GM19240 (cell line): Measurements from ENCODE around the gene CENPVL2.
"Not testable (repeated sequence)": the region's sequence is repeated elsewhere in the genome, so short reads cannot be mapped to it uniquely, and the experiment has no call there.

Experiments
- DNase-seq: peaks from one replicate; pipeline ENCODE4 v3.0.0; 2011; ENCODE audit warnings: low spot score; ENCODE audit not compliant: insufficient read length

Gene CENPVL2

DNA sequence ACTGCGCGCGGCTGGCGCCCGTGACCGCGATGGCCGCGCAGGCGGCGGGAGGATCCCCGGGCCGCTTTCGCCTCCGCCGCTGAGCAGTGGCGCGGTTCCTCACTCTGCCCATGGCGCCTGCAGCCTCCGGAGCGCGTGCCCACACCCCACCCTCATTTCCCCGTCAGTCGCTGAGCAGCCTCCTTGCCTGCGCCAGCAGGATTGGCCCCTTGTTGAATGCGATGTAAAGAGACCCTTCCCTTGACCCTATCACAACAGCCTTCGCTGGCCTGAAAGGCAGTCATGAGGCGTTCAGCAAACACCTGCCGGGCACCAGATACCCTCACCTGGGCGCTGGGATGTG lies at the start of gene CENPVL2:
Gene CENPVL2, minus strand, starts transcription at position 112 of the 343 bp plus-strand sequence. Its CDS starts 0 bp downstream, at position 112.
- not testable (repeated sequence) for DNase-seq

DNA sequence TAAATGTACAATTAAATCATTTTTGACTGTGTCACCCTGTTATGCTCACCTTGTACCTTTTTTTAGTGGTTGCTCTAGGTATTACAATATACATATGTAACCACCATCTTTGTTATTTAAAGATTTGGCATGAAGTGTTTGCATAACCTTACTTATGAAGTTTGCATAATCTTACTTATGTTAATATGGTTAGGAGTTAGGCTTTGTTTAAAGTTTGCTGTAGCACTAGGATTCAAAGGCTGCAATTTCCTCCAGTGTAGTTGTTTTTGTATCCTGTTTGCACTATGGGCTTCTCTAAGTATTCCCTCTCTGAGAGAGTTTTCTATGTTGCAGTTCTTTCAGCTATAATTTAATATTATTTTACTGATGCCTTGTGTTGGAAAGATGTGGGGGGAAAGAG lies 45.6 kb upstream of the CENPVL2 start:
- DNase-seq = no peak

DNA sequence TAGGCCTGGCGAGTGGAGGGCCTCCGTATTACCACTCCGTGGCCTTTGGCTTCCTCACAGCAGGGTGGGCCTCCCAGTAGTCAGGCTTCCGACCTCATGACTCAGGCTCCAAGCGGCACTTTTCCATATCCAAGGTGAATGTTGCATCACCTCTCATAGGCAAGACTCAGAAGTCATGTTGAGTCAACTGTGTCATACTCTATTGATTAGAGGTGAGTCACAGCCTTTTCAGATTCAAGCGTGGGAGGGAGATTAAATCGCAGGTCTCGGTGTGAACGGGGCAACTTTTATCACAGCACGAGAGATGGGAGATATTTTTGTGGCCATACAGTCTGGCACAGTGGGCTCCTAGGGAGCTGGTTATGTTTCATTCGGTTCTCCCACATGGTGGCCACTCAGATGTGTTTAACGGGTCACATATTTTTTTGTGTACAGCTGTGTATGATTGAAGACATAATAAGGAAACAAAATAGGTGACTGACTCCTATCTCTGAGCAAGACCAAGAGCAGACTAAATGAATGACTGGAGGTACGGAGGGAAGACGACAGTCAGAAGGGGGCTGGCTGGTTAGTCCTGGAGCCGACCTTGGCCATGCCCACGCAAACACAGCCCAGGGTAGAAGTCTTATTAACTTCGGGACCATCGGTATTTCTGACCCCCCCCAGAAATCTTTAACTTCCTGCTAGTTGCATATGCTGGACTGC lies 30.5 kb upstream of the CENPVL2 start:
- not testable (repeated sequence) for DNase-seq

DNA sequence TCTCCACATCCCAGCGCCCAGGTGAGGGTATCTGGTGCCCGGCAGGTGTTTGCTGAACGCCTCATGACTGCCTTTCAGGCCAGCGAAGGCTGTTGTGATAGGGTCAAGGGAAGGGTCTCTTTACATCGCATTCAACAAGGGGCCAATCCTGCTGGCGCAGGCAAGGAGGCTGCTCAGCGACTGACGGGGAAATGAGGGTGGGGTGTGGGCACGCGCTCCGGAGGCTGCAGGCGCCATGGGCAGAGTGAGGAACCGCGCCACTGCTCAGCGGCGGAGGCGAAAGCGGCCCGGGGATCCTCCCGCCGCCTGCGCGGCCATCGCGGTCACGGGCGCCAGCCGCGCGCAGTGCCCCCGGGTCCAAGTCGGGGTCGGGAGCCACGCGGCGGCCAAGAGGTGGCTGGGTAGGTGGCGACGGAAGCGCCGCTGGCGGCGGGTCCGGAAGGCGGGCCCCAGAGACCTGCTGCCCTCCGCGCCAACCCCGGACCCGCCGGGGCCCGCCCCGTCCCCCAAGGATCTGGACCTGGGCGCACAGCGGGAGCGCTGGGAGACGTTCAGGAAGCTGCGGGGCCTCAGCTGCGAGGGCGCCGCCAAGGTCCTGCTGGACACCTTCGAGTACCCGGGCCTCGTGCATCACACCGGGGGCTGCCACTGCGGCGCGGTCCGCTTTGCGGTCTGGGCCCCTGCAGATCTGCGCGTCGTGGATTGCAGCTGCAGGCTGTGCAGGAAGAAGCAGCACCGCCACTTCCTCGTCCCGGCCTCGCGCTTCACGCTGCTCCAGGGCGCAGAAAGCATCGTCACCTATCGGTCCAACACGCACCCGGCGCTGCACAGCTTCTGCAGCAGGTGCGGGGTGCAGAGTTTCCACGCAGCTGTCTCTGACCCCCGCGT lies 27.9 kb upstream of the CENPVL2 start, which contains the start of gene CENPVL1:
Gene CENPVL1, plus strand, starts transcription at position 236 of the 888 bp plus-strand sequence. Its CDS starts 0 bp downstream, at position 236.
- not testable (repeated sequence) for DNase-seq

DNA sequence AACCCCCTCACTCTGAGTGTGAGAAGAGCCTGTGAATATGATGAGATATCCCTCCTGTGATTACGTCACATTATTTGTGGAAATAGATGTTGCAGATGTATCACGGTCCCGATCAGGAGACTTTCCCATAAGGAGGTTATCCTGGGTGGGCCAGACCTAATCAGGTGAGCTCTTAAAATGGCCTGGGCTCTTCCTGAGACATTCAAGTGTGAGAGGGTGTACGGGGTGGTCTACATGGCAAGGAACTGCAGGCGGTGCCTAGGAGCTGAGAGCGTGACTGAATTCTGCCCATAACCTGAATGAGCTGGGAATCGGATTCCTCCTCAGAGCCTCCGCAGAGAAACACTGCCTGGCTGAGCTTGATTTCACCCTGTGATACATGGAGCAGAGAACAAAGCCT lies 14.8 kb upstream of the CENPVL2 start:
- DNase-seq = no peak

DNA sequence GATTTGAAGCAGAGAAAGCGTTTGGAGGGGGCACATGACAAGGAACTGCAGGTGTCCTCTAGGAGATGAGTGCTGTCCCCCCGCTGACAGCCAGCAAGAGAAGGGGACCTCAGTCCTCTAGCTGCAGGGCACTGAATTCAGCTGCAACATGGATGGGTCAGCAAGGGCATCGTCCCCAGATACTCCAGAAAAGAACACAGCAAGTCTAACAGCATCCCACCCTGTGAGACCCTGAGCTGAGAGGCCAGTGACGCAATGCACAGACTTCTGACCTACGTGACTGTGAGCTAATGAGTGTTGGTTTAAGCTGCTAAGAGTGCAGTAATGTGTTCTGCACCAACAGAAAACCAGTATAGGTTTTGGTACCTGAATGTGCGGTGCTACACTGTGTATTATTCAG lies 11.6 kb upstream of the CENPVL2 start:
- DNase-seq = no peak

DNA sequence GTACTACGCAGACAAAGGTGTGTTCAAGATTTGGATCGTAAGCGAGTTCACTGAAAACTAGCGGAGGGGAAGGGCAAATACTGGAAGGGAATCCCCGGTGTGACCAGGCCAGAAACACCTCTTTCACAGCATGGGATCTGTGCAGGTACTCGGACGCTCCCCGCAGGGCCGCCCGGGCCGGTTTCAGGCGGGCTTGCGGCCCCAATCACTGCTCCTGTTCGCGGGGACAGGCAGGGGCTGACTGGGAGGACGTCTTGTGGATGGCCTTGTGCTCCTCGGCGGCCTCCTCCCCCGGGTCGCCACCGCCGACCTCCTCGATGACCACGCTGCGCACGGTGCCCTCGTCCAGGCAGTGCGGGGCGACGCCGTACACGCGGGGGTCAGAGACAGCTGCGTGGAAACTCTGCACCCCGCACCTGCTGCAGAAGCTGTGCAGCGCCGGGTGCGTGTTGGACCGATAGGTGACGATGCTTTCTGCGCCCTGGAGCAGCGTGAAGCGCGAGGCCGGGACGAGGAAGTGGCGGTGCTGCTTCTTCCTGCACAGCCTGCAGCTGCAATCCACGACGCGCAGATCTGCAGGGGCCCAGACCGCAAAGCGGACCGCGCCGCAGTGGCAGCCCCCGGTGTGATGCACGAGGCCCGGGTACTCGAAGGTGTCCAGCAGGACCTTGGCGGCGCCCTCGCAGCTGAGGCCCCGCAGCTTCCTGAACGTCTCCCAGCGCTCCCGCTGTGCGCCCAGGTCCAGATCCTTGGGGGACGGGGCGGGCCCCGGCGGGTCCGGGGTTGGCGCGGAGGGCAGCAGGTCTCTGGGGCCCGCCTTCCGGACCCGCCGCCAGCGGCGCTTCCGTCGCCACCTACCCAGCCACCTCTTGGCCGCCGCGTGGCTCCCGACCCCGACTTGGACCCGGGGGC lies 567 bp downstream of the CENPVL2 start:
- DNase-seq = not testable (repeated sequence)

DNA sequence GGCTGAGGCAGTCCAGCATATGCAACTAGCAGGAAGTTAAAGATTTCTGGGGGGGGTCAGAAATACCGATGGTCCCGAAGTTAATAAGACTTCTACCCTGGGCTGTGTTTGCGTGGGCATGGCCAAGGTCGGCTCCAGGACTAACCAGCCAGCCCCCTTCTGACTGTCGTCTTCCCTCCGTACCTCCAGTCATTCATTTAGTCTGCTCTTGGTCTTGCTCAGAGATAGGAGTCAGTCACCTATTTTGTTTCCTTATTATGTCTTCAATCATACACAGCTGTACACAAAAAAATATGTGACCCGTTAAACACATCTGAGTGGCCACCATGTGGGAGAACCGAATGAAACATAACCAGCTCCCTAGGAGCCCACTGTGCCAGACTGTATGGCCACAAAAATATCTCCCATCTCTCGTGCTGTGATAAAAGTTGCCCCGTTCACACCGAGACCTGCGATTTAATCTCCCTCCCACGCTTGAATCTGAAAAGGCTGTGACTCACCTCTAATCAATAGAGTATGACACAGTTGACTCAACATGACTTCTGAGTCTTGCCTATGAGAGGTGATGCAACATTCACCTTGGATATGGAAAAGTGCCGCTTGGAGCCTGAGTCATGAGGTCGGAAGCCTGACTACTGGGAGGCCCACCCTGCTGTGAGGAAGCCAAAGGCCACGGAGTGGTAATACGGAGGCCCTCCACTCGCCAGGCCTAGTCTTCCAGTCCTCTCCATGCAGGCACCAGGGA lies 2.8 kb downstream of the CENPVL2 start:
- not testable (repeated sequence) for DNase-seq

DNA sequence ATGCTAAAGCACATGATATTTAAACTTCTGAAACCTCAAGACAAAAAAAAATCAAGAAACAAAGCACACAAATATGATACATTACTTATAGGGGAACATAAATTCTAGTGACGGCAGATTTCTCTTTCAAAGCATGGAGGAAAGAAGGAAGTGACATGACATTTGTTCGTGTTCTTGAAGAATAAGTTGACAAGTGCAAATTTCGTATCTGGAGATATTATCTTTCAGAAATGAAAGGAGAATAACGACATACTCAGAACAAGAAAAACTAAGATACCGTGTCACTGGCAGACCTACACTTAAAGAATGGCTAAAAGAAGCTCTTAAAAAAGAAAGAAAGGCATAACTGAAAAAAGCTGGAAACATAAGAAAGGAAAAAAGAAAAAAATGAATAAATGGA lies 16.6 kb downstream of the CENPVL2 start:
- DNase-seq = no peak

DNA sequence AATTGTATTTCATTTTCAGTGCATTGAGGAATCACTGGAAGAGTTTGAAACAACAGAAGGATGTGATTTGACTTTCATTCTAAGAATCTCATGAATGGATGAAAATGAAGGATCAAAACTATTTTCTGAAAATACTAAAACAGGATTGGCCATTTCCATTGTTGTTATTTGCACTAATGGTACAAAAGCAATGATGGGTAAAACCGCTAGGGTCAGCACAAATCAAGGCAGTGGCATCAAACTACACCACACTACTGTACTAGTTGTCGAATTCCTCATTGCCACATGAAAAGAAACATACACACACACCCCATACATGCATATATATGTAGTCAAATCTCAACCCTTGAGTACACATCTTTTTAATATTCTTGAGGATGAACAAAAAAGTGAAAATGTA lies 39.3 kb downstream of the CENPVL2 start:
- DNase-seq = no peak

DNA sequence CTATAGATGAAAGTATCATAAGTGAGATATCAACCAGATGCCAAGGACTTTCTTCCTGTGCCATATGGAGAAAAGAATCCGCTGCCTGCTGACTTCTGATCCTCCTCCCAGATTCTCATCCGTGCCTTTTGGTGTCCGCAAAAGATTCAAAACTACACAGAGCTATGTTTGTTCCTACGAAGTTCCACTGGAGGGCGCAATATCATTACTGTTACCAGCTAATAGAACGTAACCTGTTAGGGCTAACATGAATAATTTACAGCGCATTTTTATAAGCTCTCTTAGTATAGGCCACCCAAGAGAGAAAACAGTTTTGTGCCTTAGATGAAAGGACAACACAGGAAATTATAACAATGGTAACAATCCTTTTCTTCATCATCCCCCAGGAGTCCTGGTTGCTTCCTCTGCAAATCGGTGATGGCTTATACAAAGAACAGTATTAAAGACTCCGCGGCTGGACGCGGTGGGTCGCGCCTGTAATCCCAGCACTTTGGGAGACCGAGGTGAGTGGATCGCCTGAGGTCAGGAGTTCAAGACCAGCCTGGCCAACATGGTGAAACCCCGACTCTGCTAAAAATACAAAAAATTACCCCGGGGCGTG lies 41.1 kb downstream of the CENPVL2 start:
- DNase-seq = no peak

DNA sequence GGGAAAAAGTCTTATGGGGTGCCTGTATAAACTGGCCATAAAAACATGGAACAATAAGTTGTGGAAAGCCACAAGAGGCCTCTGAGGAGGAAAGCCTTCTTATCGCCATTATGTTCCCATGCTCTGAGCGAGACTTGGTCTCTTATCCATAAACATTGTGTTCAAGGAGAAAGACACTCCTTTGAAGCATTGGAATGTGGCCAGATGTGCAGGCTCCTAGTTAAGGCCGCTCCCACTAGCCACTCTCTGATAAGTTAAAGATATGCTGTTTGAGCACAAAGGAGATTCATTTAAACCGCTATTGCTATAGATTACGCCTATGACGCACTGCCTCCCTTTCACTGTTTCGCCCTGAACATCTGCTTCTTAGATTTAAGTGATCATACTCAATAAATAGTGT lies 46.1 kb downstream of the CENPVL2 start:
- not testable (repeated sequence) for DNase-seq
